ENCODE results near the gene CERS4.
"Not testable (repeated sequence)": the region's sequence is repeated elsewhere in the genome, so short reads cannot be mapped to it uniquely, and the experiment has no call there.

GRCh38 chr19:8291337-8291736 is 82.2 kb downstream of the CERS4 start:
- TF ChIP-seq CTCF (IDR thresholded peaks at IDR 0.05; ENCODE audit: borderline replicate concordance, extremely low read depth, low read length, poor library complexity, severe bottlenecking); EZH2 (IDR thresholded peaks at IDR 0.05; ENCODE audit: borderline replicate concordance, low read depth, low read length, severe bottlenecking): not testable (repeated sequence)

Data from DND-41 (cell line).